Measurements from ENCODE around the gene SMAD3. TPM values are rescaled to one million over a fixed set of nuclear protein-coding genes. Genes with fewer than 3 reads are reported as not detected.
A peak's percentile ranks its signal among the peaks of the same experiment; 100 is the strongest.

The SMAD3 gene
- total RNA-seq, 1 donor from 2014 or later: 53.5 TPM

- Histone ChIP-seq H3K27ac (peak overlapping the region; percentile 85), H3K27me3 (no peaks in the 10 kb centered on the region), H3K4me1 (peaks cover 88% of the 10 kb centered on the region), H3K9me3 (no peaks in the 10 kb centered on the region), H3K36me3 (no peaks in the 10 kb centered on the region), H3K4me3 (no peak overlapping the region)
- no peak for DNase-seq (ENCODE audit: extremely low spot score in 2 of 2)
- intact Hi-C loops (cut with DNase I): loop anchor here (10.0 kb wide), 2 partner anchors 58 to 62 kb away; partner anchors contain the start of gene SMAD3
- no peak for TF ChIP-seq CTCF (IDR thresholded peaks at IDR 0.05)
- TF ChIP-seq POLR2A (IDR thresholded peaks at IDR 0.05): no peak
- TF ChIP-seq POLR2AphosphoS5 (IDR thresholded peaks at IDR 0.05; ENCODE audit: insufficient read depth in 1 of 2, low read depth in 1 of 2): no peak
These were observed 61.9 kb downstream of the SMAD3 start for GRCh38 chr15:67127331-67127664.

- no peaks in the 10 kb centered on the region for H3K27me3 ChIP-seq
- intact Hi-C loops (cut with DNase I): loop anchor here (10.0 kb wide), 2 partner anchors 57 to 63 kb away; partner anchors contain the start of gene SMAD3
- peak overlapping the region; percentile 85 for H3K27ac ChIP-seq
- DNase-seq (ENCODE audit: extremely low spot score in 2 of 2): no peak
- TF ChIP-seq POLR2AphosphoS5 (IDR thresholded peaks at IDR 0.05; ENCODE audit: insufficient read depth in 1 of 2, low read depth in 1 of 2): no peak
- TF ChIP-seq POLR2A (IDR thresholded peaks at IDR 0.05): no peak
- TF ChIP-seq CTCF (IDR thresholded peaks at IDR 0.05): no peak
- peaks cover 88% of the 10 kb centered on the region for H3K4me1 ChIP-seq
- no peaks in the 10 kb centered on the region for H3K36me3 ChIP-seq
- no peak overlapping the region for H3K4me3 ChIP-seq
- H3K9me3 ChIP-seq: no peaks in the 10 kb centered on the region
These were observed 62.6 kb downstream of the SMAD3 start for GRCh38 chr15:67127965-67128364.

GRCh38 chr15:67130166-67130565 is 64.8 kb downstream of the SMAD3 start:
- H3K36me3 ChIP-seq: no peaks in the 10 kb centered on the region
- peaks cover 92% of the 10 kb centered on the region for H3K4me1 ChIP-seq
- H3K27me3 ChIP-seq: no peaks in the 10 kb centered on the region
- DNase-seq (ENCODE audit: extremely low spot score in 2 of 2): no peak
- H3K27ac ChIP-seq: peak overlapping the region; percentile 62
- TF ChIP-seq POLR2AphosphoS5 (IDR thresholded peaks at IDR 0.05; ENCODE audit: insufficient read depth in 1 of 2, low read depth in 1 of 2) (no peak), CTCF (IDR thresholded peaks at IDR 0.05) (no peak), POLR2A (IDR thresholded peaks at IDR 0.05) (no peak)
- intact Hi-C loops (cut with DNase I): no loop called here
- no peaks in the 10 kb centered on the region for H3K9me3 ChIP-seq
- H3K4me3 ChIP-seq: no peak overlapping the region

- H3K27me3 ChIP-seq: no peaks in the 10 kb centered on the region
- intact Hi-C loops (cut with DNase I): no loop called here
- no peaks in the 10 kb centered on the region for H3K9me3 ChIP-seq
- H3K4me1 ChIP-seq: peaks cover 92% of the 10 kb centered on the region
- peak overlapping the region; percentile 62 for H3K27ac ChIP-seq
- no peaks in the 10 kb centered on the region for H3K36me3 ChIP-seq
- DNase-seq (ENCODE audit: extremely low spot score in 2 of 2): no peak
- TF ChIP-seq POLR2A (IDR thresholded peaks at IDR 0.05) (no peak), POLR2AphosphoS5 (IDR thresholded peaks at IDR 0.05; ENCODE audit: insufficient read depth in 1 of 2, low read depth in 1 of 2) (no peak), CTCF (IDR thresholded peaks at IDR 0.05) (no peak)
- H3K4me3 ChIP-seq: no peak overlapping the region
These were observed 65.5 kb downstream of the SMAD3 start for GRCh38 chr15:67130673-67131601.

- intact Hi-C loops (cut with DNase I): no loop called here
- H3K4me1 ChIP-seq: peaks cover 92% of the 10 kb centered on the region
- H3K27ac ChIP-seq: peak overlapping the region; percentile 62
- no peak overlapping the region for H3K4me3 ChIP-seq
- DNase-seq (ENCODE audit: extremely low spot score in 2 of 2): no peak
- H3K9me3 ChIP-seq: no peaks in the 10 kb centered on the region
- H3K36me3 ChIP-seq: no peaks in the 10 kb centered on the region
- H3K27me3 ChIP-seq: no peaks in the 10 kb centered on the region
- TF ChIP-seq CTCF (IDR thresholded peaks at IDR 0.05): no peak
These were observed 66.9 kb downstream of the SMAD3 start for GRCh38 chr15:67132276-67132675.
